Measurements from ENCODE around the gene RHOD.

RHOD gene

DNA sequence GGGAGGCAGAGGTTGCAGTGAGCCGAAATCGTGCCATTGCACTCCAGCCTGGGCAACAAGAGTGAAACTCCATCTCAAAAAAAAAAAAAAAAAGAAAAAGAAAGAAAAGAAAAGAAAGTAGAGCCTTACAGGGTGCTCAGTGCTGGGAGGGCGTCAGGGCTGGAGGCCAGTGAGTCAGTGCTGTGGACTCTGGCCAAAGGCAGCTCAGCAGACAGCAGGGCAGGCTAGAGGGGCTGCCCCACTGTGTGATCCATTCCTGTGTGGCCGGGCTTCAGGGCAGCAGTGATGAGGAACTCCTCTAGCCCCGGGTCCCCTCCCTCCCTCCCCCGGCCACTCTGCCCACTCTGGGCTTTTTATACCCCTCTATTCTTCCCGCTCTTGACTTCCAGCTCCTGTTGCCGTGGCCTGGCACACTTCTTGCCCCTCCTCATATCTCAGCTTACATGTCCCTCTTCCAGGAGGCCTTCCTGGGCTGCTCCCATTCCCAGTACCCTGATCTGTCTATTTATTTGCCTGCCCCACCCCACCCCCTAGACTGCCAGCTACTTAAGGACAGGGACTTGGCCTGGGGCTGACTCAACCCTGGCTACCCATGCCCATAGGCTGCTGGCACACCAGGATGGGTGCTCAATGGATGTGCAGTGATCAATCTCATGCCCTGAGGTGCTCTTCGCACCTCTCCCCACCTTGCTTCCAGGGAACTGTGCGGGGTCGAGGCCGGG, 23.7 kb upstream of the RHOD start:
- DNase-seq (ENCODE audit: low read depth), result peak; percentile 96

DNA sequence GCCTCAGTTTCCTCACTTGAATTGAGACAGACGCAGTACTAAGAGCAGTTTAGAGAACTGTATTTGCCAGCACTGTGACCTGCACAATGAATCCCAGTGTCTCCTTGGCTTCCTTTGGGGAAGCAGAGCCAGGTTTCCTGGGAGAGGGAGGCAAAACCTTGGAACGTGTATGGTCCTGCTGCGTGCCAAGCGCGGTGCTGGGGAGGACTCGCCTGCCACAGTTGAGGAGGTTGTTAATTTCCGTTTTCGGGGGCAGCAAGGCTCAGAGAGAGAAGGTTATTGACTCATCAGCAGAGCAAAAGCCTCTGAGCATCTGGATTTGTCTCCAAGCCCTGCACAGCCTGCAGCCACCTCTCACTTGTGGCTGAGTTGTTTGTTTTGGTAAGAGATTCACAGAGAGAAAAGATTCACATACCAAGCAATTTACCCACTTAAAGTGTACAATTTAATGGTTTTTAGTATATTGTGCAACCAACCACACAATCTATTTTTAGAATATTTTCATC, 22.9 kb upstream of the RHOD start:
- DNase-seq (ENCODE audit: low read depth), result peak; percentile 98

DNA sequence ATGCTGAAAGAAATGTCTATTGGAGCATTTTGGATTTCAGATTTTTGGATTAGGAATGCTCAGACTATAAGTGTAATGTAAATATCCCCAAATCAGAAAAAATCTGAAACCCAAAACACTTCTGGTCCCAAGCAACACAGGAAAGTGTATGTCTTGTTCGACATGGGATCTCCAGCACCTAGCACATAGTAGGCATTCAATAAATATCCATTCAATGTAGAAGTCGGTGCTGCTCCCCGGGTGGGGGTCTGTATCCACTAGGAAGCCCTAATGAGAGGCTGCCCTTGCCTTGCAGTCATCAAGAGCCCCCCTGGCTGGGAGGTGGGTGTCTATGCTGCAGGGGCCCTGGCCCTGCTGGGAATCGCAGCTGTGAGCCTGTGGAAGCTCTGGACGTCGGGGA, 22.3 kb upstream of the RHOD start:
- no peak for DNase-seq (ENCODE audit: low read depth)

DNA sequence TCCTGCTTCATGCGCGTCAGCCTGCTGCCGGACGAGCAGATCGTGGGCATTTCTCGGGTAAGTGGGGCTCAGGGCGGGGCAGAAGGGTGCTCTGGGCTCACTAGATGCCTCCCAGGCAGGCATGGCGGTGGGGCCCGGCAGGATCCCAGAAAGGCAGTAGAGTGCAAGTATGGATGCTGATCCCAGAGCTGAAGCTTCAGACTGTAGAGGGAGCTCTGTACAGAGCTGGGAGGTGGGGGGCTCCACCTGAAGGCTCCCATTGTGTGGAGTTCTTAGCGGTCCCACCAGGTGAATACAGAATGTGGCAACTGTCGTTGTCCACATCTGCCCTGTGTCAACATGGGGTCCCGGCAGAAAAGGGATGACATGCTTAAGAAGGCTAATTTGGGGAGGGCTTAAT, 16.5 kb upstream of the RHOD start:
- DNase-seq (ENCODE audit: low read depth), result no peak

DNA sequence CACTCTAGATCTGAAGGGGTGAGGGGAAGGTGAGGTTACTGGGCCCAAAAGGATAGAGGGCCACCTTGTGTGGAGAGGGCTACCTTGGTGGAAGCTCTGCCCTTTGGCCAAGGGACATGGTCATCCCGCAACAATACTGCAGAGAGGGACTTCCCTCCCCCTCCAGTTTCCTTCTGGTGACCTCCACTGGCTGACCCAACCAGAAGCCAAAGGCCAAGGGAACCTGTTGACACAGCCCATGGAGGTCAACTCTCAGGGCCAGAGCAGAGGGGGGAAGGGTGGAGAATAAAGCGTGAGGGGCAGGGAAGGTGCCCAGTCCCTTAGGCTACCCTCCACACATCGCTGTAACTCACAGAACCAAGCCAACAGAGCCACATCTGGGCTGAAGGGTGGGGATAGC, 15.0 kb upstream of the RHOD start:
- no peak for DNase-seq (ENCODE audit: low read depth)

DNA sequence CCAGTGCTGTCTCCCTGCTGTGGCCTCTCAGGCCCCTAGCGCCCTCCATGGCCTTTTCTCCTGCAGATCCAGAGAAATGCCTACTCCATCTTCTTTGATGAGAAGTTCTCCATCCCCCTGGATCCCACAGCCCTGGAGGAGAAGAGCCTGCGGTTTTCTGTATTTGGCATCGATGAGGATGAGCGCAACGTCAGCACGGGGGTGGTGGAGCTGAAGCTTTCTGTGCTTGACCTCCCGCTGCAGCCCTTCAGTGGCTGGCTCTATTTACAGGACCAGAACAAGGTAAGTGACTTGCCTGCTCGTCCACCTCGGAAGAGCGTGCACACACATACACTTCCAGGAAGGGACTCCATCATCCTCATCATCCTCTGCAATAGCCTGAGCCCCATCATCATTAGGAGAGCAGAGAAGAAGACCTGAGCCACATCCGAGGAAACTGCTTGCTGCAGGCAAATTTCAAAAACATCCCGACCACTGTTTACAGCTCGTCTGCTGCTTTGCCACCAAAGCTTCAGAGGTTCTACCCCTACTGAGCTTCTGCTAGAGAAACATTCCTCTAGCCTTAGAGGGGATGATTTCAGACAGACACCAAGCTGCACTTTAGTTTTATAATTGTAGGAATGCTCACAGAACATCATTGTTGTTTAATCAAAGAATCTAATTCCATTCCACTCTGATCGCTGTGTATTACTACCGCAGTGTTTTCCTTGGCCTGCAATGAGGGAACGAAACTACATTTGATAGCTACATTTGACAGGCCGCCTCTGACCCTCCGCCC, 12.9 kb upstream of the RHOD start:
- no peak for DNase-seq (ENCODE audit: low read depth)

DNA sequence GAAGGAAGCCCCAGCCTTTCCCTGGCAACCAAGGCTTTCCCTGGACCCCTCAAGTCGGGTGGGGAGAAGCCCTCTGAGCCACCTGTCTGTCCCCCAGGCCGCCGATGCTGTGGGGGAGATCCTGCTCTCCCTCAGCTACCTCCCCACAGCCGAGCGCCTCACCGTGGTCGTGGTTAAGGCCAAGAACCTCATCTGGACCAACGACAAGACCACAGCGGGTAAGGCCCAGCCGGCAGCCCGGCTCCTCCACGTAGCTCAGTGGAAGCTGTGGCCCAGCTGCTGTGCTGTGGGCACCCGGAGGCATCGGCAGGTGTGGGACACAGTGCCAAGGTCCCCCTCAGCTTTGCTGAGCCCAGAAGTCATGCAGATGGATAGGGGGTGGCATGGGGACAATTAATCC, 12.2 kb upstream of the RHOD start:
- DNase-seq (ENCODE audit: low read depth), result no peak

DNA sequence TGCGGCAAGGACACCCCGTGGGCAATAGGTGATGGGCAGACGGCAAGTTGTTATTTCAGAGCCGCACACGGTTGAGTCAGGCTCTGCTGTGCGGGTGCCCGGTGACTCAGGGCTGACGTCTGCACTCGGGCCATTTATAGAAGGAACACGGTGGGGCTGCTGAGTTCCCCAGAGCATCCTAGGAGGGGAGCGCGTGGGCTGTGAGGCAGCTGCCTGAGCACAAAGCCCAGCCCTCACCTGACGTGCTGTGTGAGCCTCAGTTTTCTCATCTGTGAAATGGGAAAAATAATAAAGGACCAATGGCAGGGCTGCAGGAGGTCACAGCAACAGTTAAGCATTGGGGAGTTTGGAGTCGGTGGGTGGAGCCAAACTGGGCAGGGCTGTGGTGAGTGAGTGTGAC, 11.3 kb upstream of the RHOD start:
- peak; percentile 91 for DNase-seq (ENCODE audit: low read depth)

DNA sequence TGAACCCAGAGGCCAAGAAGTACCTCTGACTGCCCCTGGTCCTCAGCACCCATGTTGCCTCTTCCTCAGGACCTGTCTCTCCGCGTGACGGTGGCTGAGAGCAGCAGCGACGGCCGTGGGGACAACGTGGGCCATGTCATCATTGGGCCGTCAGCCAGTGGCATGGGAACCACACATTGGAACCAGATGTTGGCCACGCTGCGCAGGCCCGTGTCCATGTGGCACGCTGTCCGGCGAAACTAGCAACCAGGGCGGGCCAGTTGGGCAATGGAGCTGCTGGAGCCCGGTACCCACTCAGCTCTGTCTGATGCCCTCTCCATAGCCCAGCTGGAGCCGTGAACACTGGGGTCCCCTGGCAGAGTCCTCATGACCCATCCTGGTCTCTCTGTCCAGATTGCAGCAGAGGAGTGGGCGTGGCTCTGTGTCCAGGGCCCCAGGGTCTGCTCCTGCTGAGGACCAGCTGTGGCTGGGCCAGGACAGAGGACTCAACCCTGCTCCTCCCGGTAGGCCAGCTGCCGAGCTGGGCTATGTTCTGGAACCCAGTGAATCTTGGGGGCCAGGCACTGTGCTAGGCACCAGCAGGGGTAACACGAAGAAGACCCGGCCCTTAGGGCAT, 8.0 kb upstream of the RHOD start:
- no peak for DNase-seq (ENCODE audit: low read depth)

DNA sequence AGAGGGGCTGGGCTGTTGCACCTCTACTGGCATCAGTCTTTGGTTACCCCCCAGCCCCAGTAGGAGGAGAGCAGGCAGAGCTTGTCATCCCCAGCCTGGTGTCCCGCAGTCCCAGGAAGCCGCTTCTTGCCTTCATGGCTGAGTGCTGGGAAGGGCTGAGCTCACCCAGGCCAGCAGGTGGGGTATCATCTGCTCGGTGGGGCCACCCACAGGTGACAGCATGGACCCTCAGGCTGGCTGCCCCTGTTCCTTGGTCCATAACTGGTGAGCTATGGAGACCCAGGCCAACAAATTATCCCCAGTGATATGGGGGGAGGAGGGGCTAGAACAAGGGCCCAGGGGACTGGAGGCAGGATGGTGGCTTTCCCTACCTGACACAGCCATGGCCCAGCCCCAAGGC, 6.5 kb upstream of the RHOD start:
- no peak for DNase-seq (ENCODE audit: low read depth)

DNA sequence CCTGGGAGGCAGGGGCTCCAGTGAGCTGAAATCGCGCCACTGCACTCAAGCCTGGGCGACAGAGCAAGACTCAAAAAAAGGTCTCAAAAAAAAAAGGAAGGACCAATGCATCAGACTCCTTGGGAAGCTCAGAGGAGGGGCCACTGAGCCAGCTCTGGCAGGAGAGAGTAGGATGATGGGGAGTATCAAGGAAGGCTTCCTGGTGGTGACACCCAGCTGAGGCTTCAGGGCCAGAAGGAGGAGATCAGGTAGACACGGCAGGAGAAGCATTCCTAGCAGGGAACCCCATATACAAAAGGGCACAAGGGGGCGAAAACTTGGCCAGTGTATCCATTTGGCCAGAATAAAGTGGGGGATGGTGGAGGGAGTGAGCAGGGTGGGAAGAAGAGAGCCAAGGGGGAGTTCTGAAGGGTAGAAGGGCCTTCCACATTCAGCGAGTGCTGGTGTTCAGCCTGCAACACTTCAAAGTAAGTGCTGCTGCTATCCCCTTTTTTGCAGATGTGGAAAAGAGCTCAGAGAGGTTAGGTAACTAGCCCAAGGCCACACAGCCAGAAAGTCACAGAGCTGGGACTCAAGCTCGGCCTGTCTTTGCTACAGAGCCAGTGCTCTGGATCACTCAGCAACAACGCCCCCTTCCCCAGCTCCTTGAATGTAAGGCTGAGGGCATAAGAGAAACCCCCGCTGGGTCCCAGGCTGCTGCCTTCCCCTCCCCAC, 5.3 kb upstream of the RHOD start:
- DNase-seq (ENCODE audit: low read depth), result no peak

DNA sequence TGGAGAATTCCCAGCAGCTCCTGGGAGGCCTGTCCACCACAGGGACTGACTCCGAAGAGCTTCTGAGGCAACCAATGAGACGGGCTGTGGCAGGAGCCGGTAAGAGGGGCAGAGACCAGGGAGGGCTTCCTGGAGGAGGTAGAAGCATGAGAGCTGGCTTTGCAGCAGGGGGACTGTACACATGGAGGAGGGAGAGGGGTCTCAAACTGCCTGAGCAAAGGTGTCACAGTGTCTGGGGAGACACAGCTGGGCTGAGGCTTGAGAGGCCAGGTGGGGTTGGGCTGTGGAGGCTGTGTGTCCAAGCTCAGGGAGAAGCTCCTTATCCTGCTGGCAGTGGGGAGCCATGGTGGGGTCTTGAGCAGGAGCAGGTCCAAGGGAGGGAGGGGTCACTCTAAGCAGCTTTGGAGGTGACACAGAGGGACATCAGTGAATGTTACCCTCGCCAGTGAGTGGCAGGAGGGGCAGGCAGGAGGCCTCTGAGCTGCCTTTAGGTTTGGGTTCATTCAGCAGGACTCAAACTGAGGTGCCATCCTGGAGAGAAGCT, 4.6 kb upstream of the RHOD start:
- DNase-seq (ENCODE audit: low read depth), result no peak

DNA sequence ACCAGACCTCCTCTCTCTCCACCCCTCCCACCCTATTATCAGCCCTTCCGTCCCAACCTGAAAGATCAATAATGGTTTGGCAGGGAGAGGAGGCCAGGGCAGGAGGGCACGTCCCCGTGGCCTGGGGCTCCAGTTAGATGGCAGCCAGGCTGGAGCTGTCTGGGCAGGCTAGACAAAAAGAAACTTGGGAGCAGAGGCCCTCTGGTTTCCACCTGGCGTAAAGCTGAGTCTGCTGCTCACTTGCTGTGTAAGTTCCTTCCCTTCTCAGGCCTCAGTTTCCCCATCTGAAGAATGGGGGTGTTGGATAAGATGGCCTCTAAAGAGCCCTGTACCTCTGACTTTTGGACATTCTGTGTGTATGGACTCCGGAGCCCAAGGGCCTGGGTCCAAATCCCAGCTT, 3.8 kb upstream of the RHOD start:
- DNase-seq (ENCODE audit: low read depth), result no peak

DNA sequence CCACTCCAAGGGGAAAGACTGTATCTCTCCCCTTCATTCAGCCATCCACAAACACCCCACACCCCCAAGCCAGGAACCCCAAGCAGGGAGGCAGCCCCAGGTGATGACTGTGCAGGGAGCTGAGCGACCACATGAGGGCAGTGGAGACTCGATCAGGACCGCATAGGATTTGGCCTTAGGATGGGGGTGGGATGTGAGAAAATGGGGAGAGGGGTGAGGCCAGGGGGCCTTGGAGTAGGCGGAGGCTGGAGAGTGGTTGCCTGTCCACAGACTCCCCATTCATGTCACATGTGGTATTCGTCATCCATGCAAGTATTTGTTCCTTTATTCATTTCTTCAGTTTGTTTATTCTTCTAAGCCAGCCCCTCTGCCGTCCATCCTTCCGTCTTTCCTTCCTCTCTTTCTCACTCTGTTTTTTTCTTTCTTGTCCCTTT, 2.7 kb upstream of the RHOD start:
- peak; percentile 65 for DNase-seq (ENCODE audit: low read depth)

DNA sequence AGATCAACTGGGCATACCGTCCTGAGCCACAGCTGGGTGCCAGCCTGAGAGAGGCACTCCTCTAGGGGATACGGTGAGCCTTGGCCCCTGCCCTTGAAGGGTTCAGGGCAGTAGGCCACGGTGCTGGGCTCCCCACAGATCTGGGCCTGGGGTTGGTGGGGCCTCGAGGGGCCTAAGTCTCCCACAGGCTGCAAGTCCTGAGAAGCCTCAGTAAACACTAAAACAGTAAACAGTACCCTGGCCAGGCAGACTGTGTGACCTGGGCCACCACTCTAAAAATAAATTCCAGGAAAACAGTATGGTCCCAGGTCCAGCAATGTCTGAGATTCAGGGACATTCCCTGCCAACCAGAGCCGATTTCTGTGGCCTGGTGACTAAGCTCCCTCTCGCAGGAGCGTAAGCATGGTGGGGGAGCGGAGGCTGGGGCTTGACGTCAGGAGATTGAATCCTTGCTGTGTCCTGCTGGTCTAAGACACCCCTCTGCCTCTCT, 2.3 kb upstream of the RHOD start:
- DNase-seq (ENCODE audit: low read depth), result peak; percentile 93

DNA sequence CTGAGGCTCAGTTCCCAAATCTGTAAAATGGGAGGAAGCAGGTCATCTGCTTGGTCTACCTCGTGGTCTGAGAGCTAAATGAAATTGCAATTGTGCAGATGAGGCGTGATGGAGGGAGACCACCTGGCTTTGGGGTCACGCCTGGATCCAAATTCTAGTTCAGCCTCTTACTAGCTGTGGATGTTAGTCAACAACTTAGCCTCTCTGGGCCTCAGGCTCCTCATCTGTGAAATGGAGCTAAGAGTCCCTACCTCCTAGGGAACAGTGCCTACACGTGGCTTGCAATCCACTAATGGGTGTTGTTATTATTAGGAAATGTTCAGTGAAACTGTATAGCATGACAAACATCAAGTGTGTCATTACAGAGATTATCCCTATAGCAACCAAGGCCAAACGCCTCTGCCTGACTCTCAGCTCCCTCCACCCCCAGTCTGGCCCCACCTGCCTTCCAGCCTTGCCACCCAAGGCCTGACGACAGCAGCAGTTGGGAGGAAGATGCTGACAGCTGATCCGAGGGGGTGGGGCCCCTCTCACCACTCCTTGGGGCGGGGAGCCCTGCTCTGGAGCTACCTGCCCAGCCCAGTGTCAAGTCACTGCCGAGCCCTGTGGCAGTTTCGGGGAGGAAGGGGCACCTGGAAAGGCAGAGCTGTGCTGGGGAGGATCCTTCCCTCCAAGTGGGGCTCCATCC, 1.7 kb upstream of the RHOD start:
- DNase-seq (ENCODE audit: low read depth), result peak; percentile 89

DNA sequence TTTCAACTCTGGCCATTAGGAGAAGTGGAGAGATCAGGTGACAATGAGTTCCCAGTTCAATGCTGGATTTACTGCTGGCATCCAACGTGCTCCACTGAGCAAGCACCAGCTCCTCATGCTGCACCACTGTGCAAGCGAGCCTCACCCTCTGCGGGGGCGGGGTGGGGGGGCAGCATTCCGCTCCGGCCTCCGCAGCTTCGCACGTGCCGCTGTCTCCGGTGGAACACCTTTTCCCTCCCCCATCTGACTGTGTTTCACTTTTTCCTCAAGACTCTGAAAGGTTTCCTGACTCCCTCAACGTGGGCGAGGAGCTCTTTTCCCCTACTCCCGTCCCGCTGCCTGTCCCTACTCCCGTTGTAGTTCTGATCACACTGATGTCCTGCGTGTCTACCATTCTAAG, 835 bp upstream of the RHOD start:
- DNase-seq (ENCODE audit: low read depth), result peak; percentile 42

DNA sequence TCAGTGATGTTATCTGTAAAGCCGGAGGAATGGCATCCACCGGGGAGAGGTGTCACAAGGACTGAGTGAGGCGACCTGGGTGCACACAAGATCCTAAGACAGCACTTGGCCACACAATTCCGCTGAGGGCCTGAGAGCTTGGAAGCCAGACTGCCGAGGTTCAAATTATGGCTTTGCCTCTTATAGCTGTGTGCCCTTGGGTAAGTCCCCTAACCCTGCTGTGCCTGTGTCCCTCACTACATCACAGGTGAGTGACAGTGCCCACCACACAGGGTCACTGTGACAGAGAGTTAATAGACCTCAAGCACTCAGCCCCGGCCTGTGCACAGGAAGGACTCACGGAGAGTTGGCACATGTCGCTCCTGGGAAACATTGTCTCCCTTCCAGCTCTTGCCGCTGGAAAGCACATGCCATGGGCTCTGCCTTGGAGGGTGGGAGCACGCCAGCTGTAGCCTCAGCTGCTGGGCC, 592 bp downstream of the RHOD start:
- DNase-seq (ENCODE audit: low read depth), result no peak

DNA sequence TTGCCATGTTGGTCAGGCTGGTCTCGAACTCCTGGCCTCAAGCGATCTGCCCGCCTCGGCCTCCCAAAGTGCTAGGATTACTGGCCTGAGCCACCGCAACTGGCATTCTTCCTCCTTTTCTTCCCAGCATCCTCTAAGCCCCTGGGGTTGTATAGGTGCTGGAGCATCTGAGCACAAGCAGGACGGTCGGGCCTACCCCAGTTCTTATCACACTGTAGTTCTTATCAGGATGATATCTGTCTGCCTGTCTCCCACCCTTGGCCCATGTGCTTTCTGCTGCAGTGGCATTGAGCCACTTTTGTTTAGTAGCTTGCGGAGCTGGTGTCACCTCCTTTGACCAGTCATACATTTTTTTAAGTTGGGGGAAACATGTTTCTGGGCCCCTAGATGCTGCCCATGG, 1.9 kb downstream of the RHOD start:
- no peak for DNase-seq (ENCODE audit: low read depth)

DNA sequence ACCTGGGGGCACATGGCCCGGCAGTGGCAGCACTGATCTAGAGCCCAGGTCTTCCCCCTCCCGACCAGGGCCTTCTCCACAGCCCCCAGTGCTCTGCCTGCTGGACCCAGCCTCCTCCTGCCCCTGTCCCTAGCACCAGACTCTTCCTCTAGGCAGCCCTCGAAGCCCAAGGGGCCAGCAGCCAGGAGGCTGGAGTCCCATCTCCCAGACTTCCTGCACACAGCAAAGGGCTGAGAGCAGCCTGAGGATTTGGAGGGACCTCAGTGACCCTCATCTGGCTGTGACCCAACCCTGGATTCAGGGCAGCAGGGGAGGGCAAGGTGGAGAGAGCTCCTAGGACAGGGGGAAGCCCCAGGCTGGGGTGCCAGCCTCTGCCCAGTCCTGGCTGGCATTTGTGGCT, 3.0 kb downstream of the RHOD start:
- no peak for DNase-seq (ENCODE audit: low read depth)

DNA sequence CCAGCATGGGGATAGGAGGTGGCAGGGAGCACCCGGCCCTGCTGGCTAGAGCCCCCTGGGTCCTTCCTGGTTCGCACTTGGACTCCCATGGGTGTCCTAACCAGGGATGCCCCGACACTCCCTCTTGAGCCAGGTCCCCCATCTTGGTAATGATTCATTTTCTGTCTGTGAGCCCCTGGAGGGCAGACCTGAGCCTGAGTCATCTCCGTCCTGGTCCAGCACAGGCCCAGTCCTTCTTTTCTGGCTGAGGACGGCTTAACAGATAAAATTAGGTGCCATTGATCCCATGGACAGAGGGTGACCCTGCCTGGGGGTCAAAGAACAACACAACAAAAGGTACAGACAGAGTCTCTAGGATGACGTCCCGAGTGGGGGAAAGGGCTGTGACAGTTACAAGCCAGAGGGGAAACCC, 3.5 kb downstream of the RHOD start:
- peak; percentile 70 for DNase-seq (ENCODE audit: low read depth)

Data from iris pigment epithelial cell (primary cell).